H1 (cell line): Measurements from ENCODE around the gene SMC6. TPM values are rescaled to one million over a fixed set of nuclear protein-coding genes. Genes with fewer than 3 reads are reported as not detected.
A peak's percentile ranks its signal among the peaks of the same experiment; 100 is the strongest.

Source experiments
- CTCF ChIA-PET: fragments of 300-600 bp; sonication (Branson Sonifier 250); formaldehyde crosslinking; loops from one replicate; lab custom pipeline; 2021; ENCODE audit not compliant: partially characterized antibody; lab: Charles Lee
- POLR2A ChIA-PET: fragments of 300-600 bp; sonication (Branson Sonifier 250); formaldehyde crosslinking; loops from one replicate; lab custom pipeline; 2021; ENCODE audit warnings: inconsistent platforms; ENCODE audit not compliant: partially characterized antibody; lab: Charles Lee
- DNase-seq, 2 experiments: peaks; one replicate each; pipeline versions ENCODE4 v3.0.0 to v3.0.0-alpha.2; 2010 to 2022; ENCODE audit warnings: low spot score in 2 of 2, low read depth in 1 of 2, mixed read lengths in 1 of 2
- FAIRE-seq: peaks from 2 replicates; lab custom pipeline; 2011; peaks lifted over from hg19 to GRCh38; lab: Jason Lieb, UNC
- H2AFZ ChIP-seq: 2 replicates; pipeline ENCODE4 v1.8.1; 2012; ENCODE audit warnings: low read length, inconsistent platforms
- H2AK5ac ChIP-seq: 2 replicates; pipeline ENCODE4 v1.6.1; 2013; ENCODE audit warnings: low read depth, low read length
- H2BK120ac ChIP-seq: replicated peaks from 2 replicates; pipeline ENCODE3; 2013; ENCODE audit warnings: low read depth, low read length, inconsistent platforms
- H2BK12ac ChIP-seq: 2 replicates; pipeline ENCODE4 v1.6.1; 2013; ENCODE audit warnings: low read depth, low read length
- H2BK15ac ChIP-seq: 2 replicates; pipeline ENCODE4 v1.6.1; 2013; ENCODE audit warnings: low read length
- H2BK20ac ChIP-seq: 2 replicates; pipeline ENCODE4 v1.6.1; 2013; ENCODE audit warnings: low read length
- H2BK5ac ChIP-seq: 2 replicates; pipeline ENCODE4 v1.6.1; 2013; ENCODE audit warnings: low read depth, low read length
- H3K14ac ChIP-seq: 2 replicates; pipeline ENCODE4 v1.6.1; 2013; ENCODE audit warnings: inconsistent platforms; ENCODE audit not compliant: insufficient read length
- H3K18ac ChIP-seq: 2 replicates; pipeline ENCODE4 v1.6.1; 2013; ENCODE audit warnings: low read length; ENCODE audit errors: extremely low read depth
- H3K23ac ChIP-seq: 2 replicates; pipeline ENCODE4 v1.6.1; 2013; ENCODE audit warnings: inconsistent platforms; ENCODE audit not compliant: insufficient read length
- H3K23me2 ChIP-seq: 2 replicates; pipeline ENCODE4 v1.6.1; 2013; ENCODE audit warnings: low read depth, low read length
- H3K27ac ChIP-seq: 2 replicates; pipeline ENCODE4 v1.6.1; 2011; ENCODE audit warnings: low read depth, low read length, inconsistent platforms
- H3K27me3 ChIP-seq, 4 experiments: replicated peaks in 1 of 4; 1 replicate in 1 of 4; 2 replicates in 3 of 4; pipeline versions ENCODE4 v1.6.1 to v1.8.1; 2011 to 2013; ENCODE audit warnings: low read length in 3 of 4, mild to moderate bottlenecking in 3 of 4, inconsistent platforms in 2 of 4, mixed read lengths in 2 of 4, moderate library complexity in 1 of 4; ENCODE audit not compliant: control insufficient read depth in 3 of 4, insufficient read depth in 3 of 4; ENCODE audit errors: extremely low read depth in 1 of 4
- H3K36me3 ChIP-seq, 4 experiments: 2 replicates each; pipeline versions ENCODE4 v1.6.1 to v1.8.1; 2011 to 2013; ENCODE audit warnings: mild to moderate bottlenecking in 4 of 4, low read length in 3 of 4, moderate library complexity in 2 of 4, control low read depth in 1 of 4, inconsistent platforms in 1 of 4; ENCODE audit not compliant: insufficient read depth in 4 of 4, control insufficient read depth in 2 of 4
- H3K4ac ChIP-seq: replicated peaks from 2 replicates; pipeline ENCODE3; 2013; ENCODE audit warnings: low read length, low read depth, mixed read lengths, inconsistent platforms; ENCODE audit not compliant: insufficient read length
- H3K4me1 ChIP-seq, 4 experiments: replicated peaks in 1 of 4; 1 replicate in 1 of 4; 2 replicates in 3 of 4; pipeline versions ENCODE4 v1.6.1 to v1.8.1; 2011 to 2013; ENCODE audit warnings: low read length in 3 of 4, inconsistent platforms in 2 of 4, mixed read lengths in 1 of 4; ENCODE audit not compliant: insufficient read depth in 4 of 4, control insufficient read depth in 3 of 4
- H3K4me2 ChIP-seq, 2 experiments: 2 replicates each; pipeline versions ENCODE4 v1.6.1 to v1.8.1; 2011 to 2013; ENCODE audit warnings: low read depth in 2 of 2, low read length in 2 of 2, control low read depth in 1 of 2, inconsistent platforms in 1 of 2, mild to moderate bottlenecking in 1 of 2; ENCODE audit not compliant: insufficient read depth in 1 of 2
- H3K4me3 ChIP-seq, 4 experiments: fragments of 200-600, 300-600 bp in 1 of 4; sonication (generic), shearing (Covaris generic), sonication (Bioruptor Twin) in 1 of 4; 2 replicates each; pipeline versions ENCODE4 v1.5.1 to v1.8.1; 2011 to 2016; ENCODE audit warnings: low read length in 4 of 4, low read depth in 3 of 4, control low read depth in 2 of 4, inconsistent platforms in 2 of 4, mild to moderate bottlenecking in 2 of 4, mixed read lengths in 1 of 4, moderate library complexity in 1 of 4; ENCODE audit not compliant: insufficient read depth in 2 of 4; ENCODE audit errors: extremely low read depth in 1 of 4
- H3K56ac ChIP-seq: replicated peaks from 2 replicates; pipeline ENCODE3; 2013; ENCODE audit warnings: low read depth, mild to moderate bottlenecking, mixed read lengths, low read length, inconsistent platforms; ENCODE audit not compliant: insufficient read length
- H3K79me1 ChIP-seq: 2 replicates; pipeline ENCODE4 v1.6.1; 2013; ENCODE audit warnings: low read depth, low read length, control low read depth
- H3K79me2 ChIP-seq, 2 experiments: 2 replicates each; pipeline versions ENCODE4 v1.6.1 to v1.8.1; 2012 to 2013; ENCODE audit warnings: low read length in 2 of 2, mild to moderate bottlenecking in 2 of 2, inconsistent platforms in 1 of 2; ENCODE audit not compliant: insufficient read depth in 2 of 2, control insufficient read depth in 1 of 2
- H3K9ac ChIP-seq, 4 experiments: replicated peaks in 1 of 4; 1 replicate in 1 of 4; 2 replicates in 3 of 4; pipeline versions ENCODE4 v1.6.1 to v1.8.1; 2011 to 2013; ENCODE audit warnings: low read depth in 3 of 4, low read length in 3 of 4, control low read depth in 2 of 4, mild to moderate bottlenecking in 2 of 4, moderate library complexity in 2 of 4, inconsistent platforms in 1 of 4; ENCODE audit errors: extremely low read depth in 1 of 4
- H3K9me3 ChIP-seq, 2 experiments: 2 replicates each; pipeline versions ENCODE4 v1.6.1 to v1.8.1; 2012 to 2013; ENCODE audit warnings: mild to moderate bottlenecking in 2 of 2, moderate library complexity in 2 of 2, control low read depth in 1 of 2, inconsistent platforms in 1 of 2, low read depth in 1 of 2, low read length in 1 of 2, mixed read lengths in 1 of 2; ENCODE audit not compliant: insufficient read depth in 2 of 2
- H4K20me1 ChIP-seq, 2 experiments: replicated peaks in 1 of 2; 2 replicates each; pipeline versions ENCODE3 to v1.8.1; 2011 to 2013; ENCODE audit warnings: inconsistent platforms in 2 of 2, low read length in 2 of 2, mild to moderate bottlenecking in 1 of 2; ENCODE audit not compliant: insufficient read depth in 2 of 2, control insufficient read depth in 1 of 2
- H4K5ac ChIP-seq: 2 replicates; pipeline ENCODE4 v1.6.1; 2013; ENCODE audit warnings: low read length, low read depth, mixed read lengths, inconsistent platforms; ENCODE audit not compliant: insufficient read length
- H4K8ac ChIP-seq: 2 replicates; pipeline ENCODE4 v1.8.0; 2013; ENCODE audit warnings: mild to moderate bottlenecking, moderate library complexity, low read length, inconsistent platforms; ENCODE audit not compliant: insufficient read depth; ENCODE audit errors: extremely low read depth
- H4K91ac ChIP-seq: replicated peaks from 2 replicates; pipeline ENCODE3; 2013; ENCODE audit warnings: low read length, mixed read lengths, inconsistent platforms; ENCODE audit not compliant: insufficient read length
- ASH2L ChIP-seq: fragments of 200-600, 300-600 bp; sonication (generic); IDR thresholded peaks from one replicate; pipeline ENCODE4 v1.7.1; 2017; ENCODE audit warnings: low read length
- CBX5 ChIP-seq: fragments of 300-800, 300-1000 bp; sonication (generic); IDR thresholded peaks from 2 replicates; pipeline ENCODE4 v1.7.1; 2016; ENCODE audit warnings: antibody characterized with exemption, low read length, low read depth
- EGR1 ChIP-seq: IDR thresholded peaks from 2 replicates; pipeline ENCODE4 v1.6.1; 2011; ENCODE audit warnings: low read depth, low read length, borderline replicate concordance
- PHF8 ChIP-seq: fragments of 200-600 bp; sonication (generic); conservative IDR thresholded peaks from 2 replicates; pipeline ENCODE4 v1.7.1; 2012; ENCODE audit warnings: low read depth, mild to moderate bottlenecking, inconsistent platforms, low read length, moderate library complexity
- POLR2A ChIP-seq, 2 experiments: IDR thresholded peaks; 1 replicate in 1 of 2; 2 replicates in 1 of 2; pipeline ENCODE4 v1.6.1; 2011; ENCODE audit warnings: low read depth in 2 of 2, low read length in 2 of 2, mild to moderate bottlenecking in 2 of 2; ENCODE audit errors: control extremely low read depth in 1 of 2
- RAD21 ChIP-seq, 2 experiments: IDR thresholded peaks in 1 of 2; conservative IDR thresholded peaks in 1 of 2; 2 replicates each; pipeline ENCODE4 v1.6.1; 2011; ENCODE audit warnings: low read depth in 2 of 2, low read length in 2 of 2, improper control_type of control experiment in 1 of 2, inconsistent platforms in 1 of 2, mild to moderate bottlenecking in 1 of 2, moderate library complexity in 1 of 2
- RFX5 ChIP-seq: IDR thresholded peaks from 2 replicates; pipeline ENCODE4 v1.6.1; 2011; ENCODE audit warnings: low read depth, low read length, improper control_type of control experiment, borderline replicate concordance
- RNF2 ChIP-seq: fragments of 200-900, 300-1000 bp; sonication (generic); IDR thresholded peaks from 2 replicates; pipeline ENCODE4 v1.7.1; 2016; ENCODE audit warnings: borderline replicate concordance, low read depth, mild to moderate bottlenecking, antibody characterized with exemption, low read length; ENCODE audit not compliant: poor library complexity, severe bottlenecking; ENCODE audit errors: missing control alignments
- SIX5 ChIP-seq: IDR thresholded peaks from 2 replicates; pipeline ENCODE4 v1.6.1; 2011; ENCODE audit warnings: mild to moderate bottlenecking, low read depth, low read length
- WGBS, 2 experiments: shearing (Covaris generic) in 1 of 2; methylation state at CpG; one replicate each; pipeline versions ENCODE4 v1.1.6 to v1.1.7; 2013 to 2015; ENCODE audit warnings: low lambda C conversion rate in 2 of 2, mixed read lengths in 2 of 2, inconsistent platforms in 1 of 2, low coverage in 1 of 2, missing lambda C conversion rate in 1 of 2; ENCODE audit not compliant: insufficient replicate concordance in 2 of 2, insufficient coverage in 1 of 2, insufficient read length in 1 of 2; ENCODE audit errors: extremely low coverage in 1 of 2, missing lambda C conversion rate in 1 of 2; 5-methylcytosine and 5-hydroxymethylcytosine counted together
- polyA plus RNA-seq, 7 experiments: library from polyadenylated mRNA; depleted of rRNA in 3 of 7; stranded (reverse) in 5 of 7; unstranded in 2 of 7; fragments of >200 nt in 5 of 7; fragments of 200-250 nt in 2 of 7; gene quantifications; 1 replicate in 5 of 7; 2 replicates in 1 of 7; 4 replicates in 1 of 7; pipeline versions ENCODE4 v1.2.1 to v1.2.3, GENCODE V29; 2011 to 2013; ENCODE audit warnings: missing spikeins in 2 of 7, mixed read lengths in 2 of 7
- total RNA-seq: library from RNA; stranded (reverse); fragmentation: NEBNext Ultra II Directional; extraction: Animal tissue kit (Norgen Biotek cat#: 25700); gene quantifications from 2 replicates; pipeline ENCODE4 v1.2.1, GENCODE V29; 2021
- TF ChIP-seq, protein P1 (sequence below), 3 experiments: IDR thresholded peaks; 1 replicate in 2 of 3; 2 replicates in 1 of 3; pipeline versions ENCODE4 v1.5.1 to v1.6.1; 2011; ENCODE audit warnings: low read length in 3 of 3, mild to moderate bottlenecking in 3 of 3, inconsistent platforms in 2 of 3, low read depth in 1 of 3, moderate library complexity in 1 of 3; ENCODE audit not compliant: insufficient read depth in 1 of 3; ENCODE audit errors: control extremely low read depth in 1 of 3

The SMC6 gene
- total and polyA plus RNA-seq, 2 of the 8 experiments (the other 6 are each of a cell fraction or from before 2014, with no cell fraction given), result 9.7 to 49.5 TPM

DNA sequence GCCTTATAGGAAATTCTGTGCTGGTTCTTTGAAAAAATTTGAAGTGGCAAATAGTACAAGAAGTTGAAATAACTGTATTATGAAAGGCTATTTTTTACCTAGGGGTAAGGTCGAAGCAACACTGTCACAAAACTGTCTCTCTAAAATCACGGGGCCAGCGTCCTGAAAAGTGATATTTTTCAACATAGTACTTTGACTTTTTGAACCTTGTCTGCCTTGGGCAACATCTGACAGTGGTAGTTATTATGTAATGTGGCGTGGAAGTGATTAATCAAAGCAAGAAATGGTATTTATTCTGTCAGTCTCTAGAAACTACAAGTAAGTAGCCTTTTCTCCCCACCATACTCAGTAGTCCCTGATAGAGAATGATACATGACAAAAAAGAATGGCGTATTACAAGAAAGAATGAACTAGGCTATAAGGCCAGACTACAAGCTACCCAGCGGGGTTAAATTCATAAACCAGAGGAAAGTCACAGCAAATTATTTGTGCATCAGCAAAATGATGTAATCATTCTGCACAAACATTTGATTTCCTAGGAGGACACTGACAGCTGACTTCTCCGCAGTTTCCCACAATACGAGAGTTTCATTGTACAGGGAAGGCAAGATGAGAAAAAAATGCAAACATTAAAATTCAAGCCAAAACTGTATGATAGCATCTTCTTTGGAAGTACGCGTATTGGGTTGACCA lies 10.2 kb upstream of the SMC6 start:
- DNase-seq (no peak), FAIRE-seq (no peak)
- Histone ChIP-seq H2BK5ac (no peak overlapping the region), H3K36me3 (peaks cover 0 to 46% (median 12%) of the 10 kb centered on the region in 4 experiments; a peak in 6 of 8 replicates), H2BK20ac (no peak overlapping the region), H3K56ac (no peak overlapping the region), H3K79me1 (no peaks in the 10 kb centered on the region), H3K14ac (no peak overlapping the region), H3K27me3 (no peaks in the 10 kb centered on the region), H3K27ac (no peak overlapping the region), H2AFZ (no peak overlapping the region), H3K23me2 (no peaks in the 10 kb centered on the region), H4K8ac (no peak overlapping the region), H3K18ac (no peak overlapping the region), H4K20me1 (peaks cover 0 to 2% of the 10 kb centered on the region in 2 experiments), H3K23ac (no peak overlapping the region), H4K91ac (no peak overlapping the region), H3K4me3 (no peak overlapping the region), H2BK15ac (no peak overlapping the region), H3K4ac (no peak overlapping the region), H3K4me1 (no peaks in the 10 kb centered on the region), H3K4me2 (no peak overlapping the region), H2BK12ac (no peak overlapping the region), H4K5ac (no peak overlapping the region), H2BK120ac (no peak overlapping the region), H3K9ac (peak overlapping the region in 1 of 4 experiments; percentile 34; a peak in 1 of 7 replicates), H3K9me3 (no peaks in the 10 kb centered on the region), H3K79me2 (peaks cover 0 to 16% of the 10 kb centered on the region in 2 experiments; a peak in 2 of 4 replicates), H2AK5ac (no peak overlapping the region)
- no peak for TF ChIP-seq PHF8
- TF ChIP-seq CBX5, result no peak
- no peak for TF ChIP-seq ASH2L
- no peak for TF ChIP-seq SIX5
- TF ChIP-seq POLR2A (IDR thresholded peaks at IDR 0.05; ENCODE audit: control extremely low read depth in 1 of 2, low read depth in 2 of 2, low read length in 2 of 2), result no peak
- TF ChIP-seq EGR1, result no peak
- TF ChIP-seq, protein P1, sequence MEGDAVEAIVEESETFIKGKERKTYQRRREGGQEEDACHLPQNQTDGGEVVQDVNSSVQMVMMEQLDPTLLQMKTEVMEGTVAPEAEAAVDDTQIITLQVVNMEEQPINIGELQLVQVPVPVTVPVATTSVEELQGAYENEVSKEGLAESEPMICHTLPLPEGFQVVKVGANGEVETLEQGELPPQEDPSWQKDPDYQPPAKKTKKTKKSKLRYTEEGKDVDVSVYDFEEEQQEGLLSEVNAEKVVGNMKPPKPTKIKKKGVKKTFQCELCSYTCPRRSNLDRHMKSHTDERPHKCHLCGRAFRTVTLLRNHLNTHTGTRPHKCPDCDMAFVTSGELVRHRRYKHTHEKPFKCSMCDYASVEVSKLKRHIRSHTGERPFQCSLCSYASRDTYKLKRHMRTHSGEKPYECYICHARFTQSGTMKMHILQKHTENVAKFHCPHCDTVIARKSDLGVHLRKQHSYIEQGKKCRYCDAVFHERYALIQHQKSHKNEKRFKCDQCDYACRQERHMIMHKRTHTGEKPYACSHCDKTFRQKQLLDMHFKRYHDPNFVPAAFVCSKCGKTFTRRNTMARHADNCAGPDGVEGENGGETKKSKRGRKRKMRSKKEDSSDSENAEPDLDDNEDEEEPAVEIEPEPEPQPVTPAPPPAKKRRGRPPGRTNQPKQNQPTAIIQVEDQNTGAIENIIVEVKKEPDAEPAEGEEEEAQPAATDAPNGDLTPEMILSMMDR (IDR thresholded peaks at IDR 0.05; ENCODE audit: control extremely low read depth in 1 of 3, insufficient read depth in 1 of 3, low read depth in 1 of 3, low read length in 3 of 3), result no peak
- no peak for TF ChIP-seq RFX5
- no peak for TF ChIP-seq RNF2
- no peak for TF ChIP-seq RAD21 (IDR thresholded peaks at IDR 0.05 in 1 of 2, conservative IDR thresholded peaks at IDR 0.05 in 1 of 2; ENCODE audit: low read depth in 2 of 2, low read length in 2 of 2)
- ChIA-PET POLR2A (no interaction called here), CTCF (interaction anchor here (0.6 kb wide), 1 partner anchor 90 kb away, joined by 3 read pairs; no protein-coding TSS in a partner anchor)
- WGBS, 2 experiments, result 93% methylated on average over 10 of the region's 10 CpGs; no CpG with 5 or more reads in 1 of the 2 experiments
